Thymus (tissue), 11 donors: ENCODE measurements around the gene PHEX. TPM values are rescaled to one million over a fixed set of nuclear protein-coding genes. Genes with fewer than 3 reads are reported as not detected.

Experiments used
- DNase-seq, 9 donors: peaks; one replicate each; pipeline ENCODE4 v3.0.0-alpha.2; 2013; ENCODE audit warnings: low spot score in 9 of 9, low read depth in 6 of 9, missing footprints in 1 of 9
- H3K27ac ChIP-seq, 2 donors: one replicate each; pipeline ENCODE4 v1.5.1; 2013; ENCODE audit warnings: control low read depth in 1 of 2, low read depth in 1 of 2, low read length in 1 of 2, mild to moderate bottlenecking in 1 of 2, moderate library complexity in 1 of 2
- H3K27me3 ChIP-seq, 2 donors: one replicate each; pipeline ENCODE4 v1.5.1; 2013; ENCODE audit warnings: low read length in 1 of 2; ENCODE audit not compliant: control insufficient read depth in 2 of 2, insufficient read depth in 1 of 2
- H3K36me3 ChIP-seq, 2 donors: one replicate each; pipeline ENCODE4 v1.5.1; 2013; ENCODE audit warnings: low read length in 1 of 2, mild to moderate bottlenecking in 1 of 2, moderate library complexity in 1 of 2; ENCODE audit not compliant: control insufficient read depth in 2 of 2, insufficient read depth in 2 of 2
- H3K4me1 ChIP-seq, 2 donors: one replicate each; pipeline ENCODE4 v1.5.1; 2013; ENCODE audit warnings: low read length in 2 of 2; ENCODE audit not compliant: control insufficient read depth in 2 of 2, insufficient read depth in 2 of 2
- H3K4me3 ChIP-seq, 2 donors: one replicate each; pipeline ENCODE4 v1.5.1; 2013; ENCODE audit warnings: low read length in 2 of 2, control low read depth in 1 of 2, mild to moderate bottlenecking in 1 of 2
- H3K9me3 ChIP-seq, 2 donors: one replicate each; pipeline ENCODE4 v1.5.1; 2013; ENCODE audit warnings: low read length in 1 of 2, mild to moderate bottlenecking in 1 of 2; ENCODE audit not compliant: control insufficient read depth in 2 of 2, insufficient read depth in 1 of 2
- WGBS: extraction: QIAGEN DNeasy Blood & Tissue Kit; methylation state at CpG from one replicate; pipeline ENCODE4 v1.1.7; 2013; 5-methylcytosine and 5-hydroxymethylcytosine counted together
- polyA plus RNA-seq: library from polyadenylated mRNA; stranded (reverse); fragments of 200-250 nt; gene quantifications from one replicate; pipeline ENCODE4 v1.2.3, GENCODE V29; 2013
- total RNA-seq: library from RNA; stranded (reverse); fragments of 120-200 nt; gene quantifications from one replicate; pipeline ENCODE4 v1.2.4, GENCODE V29; 2013
- donor health status: healthy.

PHEX gene
- total and polyA plus RNA-seq, 2 donors, result 0.66 TPM

DNA sequence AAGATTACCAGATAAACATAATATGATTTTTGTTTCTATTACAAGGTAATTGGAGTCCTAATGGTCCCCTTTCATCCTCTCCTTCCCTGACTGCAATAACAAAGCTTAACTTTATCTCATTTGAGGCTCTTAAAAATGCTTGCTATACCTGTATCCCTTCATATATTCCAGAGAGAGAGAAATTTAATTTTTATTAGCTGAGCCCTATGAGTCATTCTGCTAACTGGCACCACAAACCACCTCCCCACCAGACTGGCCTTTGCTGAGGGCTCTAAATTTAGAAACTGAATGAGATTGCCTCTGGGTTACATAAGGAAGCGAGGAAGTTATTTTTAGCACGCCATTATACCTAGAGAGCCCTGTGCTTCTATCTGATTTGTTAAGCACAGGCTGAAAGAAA is 268.0 kb downstream of the PHEX start:
- no peak overlapping the region for H3K27ac ChIP-seq
- no peaks in the 10 kb centered on the region for H3K9me3 ChIP-seq
- H3K4me3 ChIP-seq, result no peak overlapping the region
- no peaks in the 10 kb centered on the region for H3K4me1 ChIP-seq
- no peaks in the 10 kb centered on the region for H3K36me3 ChIP-seq
- 3% methylated on average over 2 of the region's 2 CpGs for WGBS
- no peaks in the 10 kb centered on the region for H3K27me3 ChIP-seq
- DNase-seq, result no peak

Other genes with a start within 250 kb of the PHEX start
- gene MBTPS2, start 192.7 kb upstream of the PHEX start, total RNA-seq, result 2.4 TPM
- 2.7 TPM for gene MBTPS2, start 192.7 kb upstream of the PHEX start, polyA plus RNA-seq
- gene YY2, start 176.3 kb upstream of the PHEX start, total RNA-seq, result 0.47 TPM
- gene YY2, start 176.3 kb upstream of the PHEX start, polyA plus RNA-seq, result 1.0 TPM
- gene SMS, start 91.6 kb upstream of the PHEX start, total RNA-seq, result 69.9 TPM
- 81.2 TPM for gene SMS, start 91.6 kb upstream of the PHEX start, polyA plus RNA-seq
- not detected for gene CBLL2, start 240.6 kb downstream of the PHEX start, total RNA-seq
- not detected for gene CBLL2, start 240.6 kb downstream of the PHEX start, polyA plus RNA-seq